HL-60/S4 treated with phorbol 12-myristate 13-acetate at 8.2 ng/mL for 4 days and 3 days (cell line): Measurements from ENCODE around the gene EIF2D.
"Not testable (repeated sequence)": the region's sequence is repeated elsewhere in the genome, so short reads cannot be mapped to it uniquely, and the experiment has no call there.

ENCODE experiments used
- in situ Hi-C: fragments of 300-500 bp; cut with MboI; formaldehyde crosslinking; loops from 2 replicates; pipeline ENCODE4 v1.15.0; 2022; ENCODE audit warnings: low sequenced_read_pairs

EIF2D gene

GRCh38 chr1:206635978-206636345 is 23.7 kb upstream of the EIF2D start:
- in situ Hi-C loops = no loop called here

GRCh38 chr1:206635080-206635977 is 23.1 kb upstream of the EIF2D start, which contains the start of gene DYRK3:
TSS of gene DYRK3 (plus strand) at chr1:206635536. CDS start at chr1:206635704, 168 bp downstream.
- in situ Hi-C loops = no loop called here

- in situ Hi-C loops = no loop called here
These were observed 22.3 kb upstream of the EIF2D start for GRCh38 chr1:206634365-206635079.

- in situ Hi-C loops = no loop called here
These were observed 21.4 kb upstream of the EIF2D start for GRCh38 chr1:206633708-206634121.

GRCh38 chr1:206631085-206631509 is 18.8 kb upstream of the EIF2D start:
- in situ Hi-C loops = no loop called here

- in situ Hi-C loops = no loop called here
These were observed 16.7 kb upstream of the EIF2D start for GRCh38 chr1:206628916-206629315.

GRCh38 chr1:206626396-206626795 is 14.1 kb upstream of the EIF2D start:
- in situ Hi-C loops = not testable (repeated sequence)

GRCh38 chr1:206609229-206609991 is 2.9 kb downstream of the EIF2D start:
- in situ Hi-C loops = no loop called here

- in situ Hi-C loops = no loop called here
These were observed 4.1 kb downstream of the EIF2D start for GRCh38 chr1:206608108-206608698.

GRCh38 chr1:206606867-206607266 is 5.4 kb downstream of the EIF2D start:
- in situ Hi-C loops = no loop called here

- in situ Hi-C loops = no loop called here
These were observed 7.4 kb downstream of the EIF2D start for GRCh38 chr1:206604861-206605260.

- in situ Hi-C loops = no loop called here
These were observed 11.7 kb downstream of the EIF2D start for GRCh38 chr1:206600527-206600926.

GRCh38 chr1:206596319-206596666 is 16.0 kb downstream of the EIF2D start:
- in situ Hi-C loops = no loop called here

- in situ Hi-C loops = no loop called here
These were observed 16.5 kb downstream of the EIF2D start for GRCh38 chr1:206595581-206596318.

- in situ Hi-C loops = no loop called here
These were observed 18.8 kb downstream of the EIF2D start for GRCh38 chr1:206593351-206593925.

- in situ Hi-C loops = no loop called here
These were observed 20.6 kb downstream of the EIF2D start for GRCh38 chr1:206591696-206592095.

GRCh38 chr1:206591226-206591625 is 21.0 kb downstream of the EIF2D start:
- in situ Hi-C loops = no loop called here

- in situ Hi-C loops = no loop called here
These were observed 22.1 kb downstream of the EIF2D start for GRCh38 chr1:206590025-206590758.

GRCh38 chr1:206589206-206589605 is 23.1 kb downstream of the EIF2D start:
- in situ Hi-C loops = no loop called here
